ENCODE results near the gene CRK.
"Not testable (repeated sequence)": the region's sequence is repeated elsewhere in the genome, so short reads cannot be mapped to it uniquely, and the experiment has no call there.

The CRK gene

GRCh38 chr17:1387490-1388227 lies 68.4 kb downstream of the CRK start:
- not testable (repeated sequence) for DNase-seq (ENCODE audit: low read depth in 2 of 2)

GRCh38 chr17:1386675-1387190 lies 69.3 kb downstream of the CRK start:
- not testable (repeated sequence) for DNase-seq (ENCODE audit: low read depth in 2 of 2)

GRCh38 chr17:1386265-1386664 lies 69.8 kb downstream of the CRK start:
- DNase-seq (ENCODE audit: low read depth in 2 of 2) = no peak

GRCh38 chr17:1385861-1386260 lies 70.2 kb downstream of the CRK start:
- DNase-seq (ENCODE audit: low read depth in 2 of 2) = no peak

- DNase-seq (ENCODE audit: low read depth in 2 of 2) = no peak
These were observed 71.1 kb downstream of the CRK start for GRCh38 chr17:1384905-1385435.

GRCh38 chr17:1379930-1380313 lies 76.1 kb downstream of the CRK start:
- no peak for DNase-seq (ENCODE audit: low read depth in 2 of 2)

- no peak for DNase-seq (ENCODE audit: low read depth in 2 of 2)
These were observed 76.7 kb downstream of the CRK start for GRCh38 chr17:1379208-1379929.

GRCh38 chr17:1378476-1378860 lies 77.6 kb downstream of the CRK start:
- not testable (repeated sequence) for DNase-seq (ENCODE audit: low read depth in 2 of 2)

- no peak for DNase-seq (ENCODE audit: low read depth in 2 of 2)
These were observed 78.7 kb downstream of the CRK start for GRCh38 chr17:1377334-1377733.

GRCh38 chr17:1376061-1376460 lies 80.0 kb downstream of the CRK start:
- DNase-seq (ENCODE audit: low read depth in 2 of 2) = no peak

- no peak for DNase-seq (ENCODE audit: low read depth in 2 of 2)
These were observed 80.4 kb downstream of the CRK start for GRCh38 chr17:1375615-1376014.

GRCh38 chr17:1374431-1375177 lies 81.4 kb downstream of the CRK start:
- no peak for DNase-seq (ENCODE audit: low read depth in 2 of 2)

GRCh38 chr17:1373707-1374237 lies 82.3 kb downstream of the CRK start:
- DNase-seq (ENCODE audit: low read depth in 2 of 2) = no peak

GRCh38 chr17:1372618-1373017 lies 83.4 kb downstream of the CRK start:
- DNase-seq (ENCODE audit: low read depth in 2 of 2) = no peak

GRCh38 chr17:1371893-1372590 lies 84.0 kb downstream of the CRK start:
- no peak for DNase-seq (ENCODE audit: low read depth in 2 of 2)
